Right lobe of liver (tissue), 4 donors: ENCODE results near the gene EMILIN3.

Experiments used
- POLR2A ChIP-seq: fragments of 450-650 bp; IDR thresholded peaks from one replicate; pipeline ENCODE4 v1.6.1; 2017; ENCODE audit warnings: antibody characterized with exemption, mild to moderate bottlenecking
- TF ChIP-seq, protein P1 (sequence below), 4 donors: fragments of 200-600 bp in 3 of 4; fragments of 450-650 bp in 1 of 4; IDR thresholded peaks; one replicate each; pipeline versions ENCODE4 v1.5.1 to v1.8.0; 2016 to 2022; ENCODE audit warnings: antibody characterized with exemption in 4 of 4, mild to moderate bottlenecking in 2 of 4
- donor health status: DM: no; HTN: no; CAD: no.
- donor health status: DM: no; HTN: no; CAD: no.
- donor health status: DM: no; HTN: yes; CAD: no.

- TF ChIP-seq, protein P1, sequence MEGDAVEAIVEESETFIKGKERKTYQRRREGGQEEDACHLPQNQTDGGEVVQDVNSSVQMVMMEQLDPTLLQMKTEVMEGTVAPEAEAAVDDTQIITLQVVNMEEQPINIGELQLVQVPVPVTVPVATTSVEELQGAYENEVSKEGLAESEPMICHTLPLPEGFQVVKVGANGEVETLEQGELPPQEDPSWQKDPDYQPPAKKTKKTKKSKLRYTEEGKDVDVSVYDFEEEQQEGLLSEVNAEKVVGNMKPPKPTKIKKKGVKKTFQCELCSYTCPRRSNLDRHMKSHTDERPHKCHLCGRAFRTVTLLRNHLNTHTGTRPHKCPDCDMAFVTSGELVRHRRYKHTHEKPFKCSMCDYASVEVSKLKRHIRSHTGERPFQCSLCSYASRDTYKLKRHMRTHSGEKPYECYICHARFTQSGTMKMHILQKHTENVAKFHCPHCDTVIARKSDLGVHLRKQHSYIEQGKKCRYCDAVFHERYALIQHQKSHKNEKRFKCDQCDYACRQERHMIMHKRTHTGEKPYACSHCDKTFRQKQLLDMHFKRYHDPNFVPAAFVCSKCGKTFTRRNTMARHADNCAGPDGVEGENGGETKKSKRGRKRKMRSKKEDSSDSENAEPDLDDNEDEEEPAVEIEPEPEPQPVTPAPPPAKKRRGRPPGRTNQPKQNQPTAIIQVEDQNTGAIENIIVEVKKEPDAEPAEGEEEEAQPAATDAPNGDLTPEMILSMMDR (IDR thresholded peaks at IDR 0.05): no peak
- no peak for TF ChIP-seq POLR2A
Measured at GRCh38 chr20:41371371-41371770, 4.8 kb upstream of the EMILIN3 start.
